H1 (cell line): Measurements from ENCODE around the gene ADCY5. TPM values are rescaled to one million over a fixed set of nuclear protein-coding genes. Genes with fewer than 3 reads are reported as not detected.

Experiments used
- CTCF ChIA-PET: fragments of 300-600 bp; sonication (Branson Sonifier 250); formaldehyde crosslinking; loops from one replicate; lab custom pipeline; 2021; ENCODE audit not compliant: partially characterized antibody; lab: Charles Lee
- POLR2A ChIA-PET: fragments of 300-600 bp; sonication (Branson Sonifier 250); formaldehyde crosslinking; loops from one replicate; lab custom pipeline; 2021; ENCODE audit warnings: inconsistent platforms; ENCODE audit not compliant: partially characterized antibody; lab: Charles Lee
- DNase-seq, 2 experiments: peaks; one replicate each; pipeline versions ENCODE4 v3.0.0 to v3.0.0-alpha.2; 2010 to 2022; ENCODE audit warnings: low spot score in 2 of 2, low read depth in 1 of 2, mixed read lengths in 1 of 2
- FAIRE-seq: peaks from 2 replicates; lab custom pipeline; 2011; peaks lifted over from hg19 to GRCh38; lab: Jason Lieb, UNC
- H2AFZ ChIP-seq: 2 replicates; pipeline ENCODE4 v1.8.1; 2012; ENCODE audit warnings: low read length, inconsistent platforms
- H2AK5ac ChIP-seq: 2 replicates; pipeline ENCODE4 v1.6.1; 2013; ENCODE audit warnings: low read depth, low read length
- H2BK120ac ChIP-seq: replicated peaks from 2 replicates; pipeline ENCODE3; 2013; ENCODE audit warnings: low read depth, low read length, inconsistent platforms
- H2BK12ac ChIP-seq: 2 replicates; pipeline ENCODE4 v1.6.1; 2013; ENCODE audit warnings: low read depth, low read length
- H2BK15ac ChIP-seq: 2 replicates; pipeline ENCODE4 v1.6.1; 2013; ENCODE audit warnings: low read length
- H2BK20ac ChIP-seq: 2 replicates; pipeline ENCODE4 v1.6.1; 2013; ENCODE audit warnings: low read length
- H2BK5ac ChIP-seq: 2 replicates; pipeline ENCODE4 v1.6.1; 2013; ENCODE audit warnings: low read depth, low read length
- H3K14ac ChIP-seq: 2 replicates; pipeline ENCODE4 v1.6.1; 2013; ENCODE audit warnings: inconsistent platforms; ENCODE audit not compliant: insufficient read length
- H3K18ac ChIP-seq: 2 replicates; pipeline ENCODE4 v1.6.1; 2013; ENCODE audit warnings: low read length; ENCODE audit errors: extremely low read depth
- H3K23ac ChIP-seq: 2 replicates; pipeline ENCODE4 v1.6.1; 2013; ENCODE audit warnings: inconsistent platforms; ENCODE audit not compliant: insufficient read length
- H3K23me2 ChIP-seq: 2 replicates; pipeline ENCODE4 v1.6.1; 2013; ENCODE audit warnings: low read depth, low read length
- H3K27ac ChIP-seq: 2 replicates; pipeline ENCODE4 v1.6.1; 2011; ENCODE audit warnings: low read depth, low read length, inconsistent platforms
- H3K27me3 ChIP-seq, 4 experiments: replicated peaks in 1 of 4; 1 replicate in 1 of 4; 2 replicates in 3 of 4; pipeline versions ENCODE4 v1.6.1 to v1.8.1; 2011 to 2013; ENCODE audit warnings: low read length in 3 of 4, mild to moderate bottlenecking in 3 of 4, inconsistent platforms in 2 of 4, mixed read lengths in 2 of 4, moderate library complexity in 1 of 4; ENCODE audit not compliant: control insufficient read depth in 3 of 4, insufficient read depth in 3 of 4; ENCODE audit errors: extremely low read depth in 1 of 4
- H3K36me3 ChIP-seq, 4 experiments: 2 replicates each; pipeline versions ENCODE4 v1.6.1 to v1.8.1; 2011 to 2013; ENCODE audit warnings: mild to moderate bottlenecking in 4 of 4, low read length in 3 of 4, moderate library complexity in 2 of 4, control low read depth in 1 of 4, inconsistent platforms in 1 of 4; ENCODE audit not compliant: insufficient read depth in 4 of 4, control insufficient read depth in 2 of 4
- H3K4ac ChIP-seq: replicated peaks from 2 replicates; pipeline ENCODE3; 2013; ENCODE audit warnings: low read length, low read depth, mixed read lengths, inconsistent platforms; ENCODE audit not compliant: insufficient read length
- H3K4me1 ChIP-seq, 4 experiments: replicated peaks in 1 of 4; 1 replicate in 1 of 4; 2 replicates in 3 of 4; pipeline versions ENCODE4 v1.6.1 to v1.8.1; 2011 to 2013; ENCODE audit warnings: low read length in 3 of 4, inconsistent platforms in 2 of 4, mixed read lengths in 1 of 4; ENCODE audit not compliant: insufficient read depth in 4 of 4, control insufficient read depth in 3 of 4
- H3K4me2 ChIP-seq, 2 experiments: 2 replicates each; pipeline versions ENCODE4 v1.6.1 to v1.8.1; 2011 to 2013; ENCODE audit warnings: low read depth in 2 of 2, low read length in 2 of 2, control low read depth in 1 of 2, inconsistent platforms in 1 of 2, mild to moderate bottlenecking in 1 of 2; ENCODE audit not compliant: insufficient read depth in 1 of 2
- H3K4me3 ChIP-seq, 4 experiments: fragments of 200-600, 300-600 bp in 1 of 4; sonication (generic), shearing (Covaris generic), sonication (Bioruptor Twin) in 1 of 4; 2 replicates each; pipeline versions ENCODE4 v1.5.1 to v1.8.1; 2011 to 2016; ENCODE audit warnings: low read length in 4 of 4, low read depth in 3 of 4, control low read depth in 2 of 4, inconsistent platforms in 2 of 4, mild to moderate bottlenecking in 2 of 4, mixed read lengths in 1 of 4, moderate library complexity in 1 of 4; ENCODE audit not compliant: insufficient read depth in 2 of 4; ENCODE audit errors: extremely low read depth in 1 of 4
- H3K56ac ChIP-seq: replicated peaks from 2 replicates; pipeline ENCODE3; 2013; ENCODE audit warnings: low read depth, mild to moderate bottlenecking, mixed read lengths, low read length, inconsistent platforms; ENCODE audit not compliant: insufficient read length
- H3K79me1 ChIP-seq: 2 replicates; pipeline ENCODE4 v1.6.1; 2013; ENCODE audit warnings: low read depth, low read length, control low read depth
- H3K79me2 ChIP-seq, 2 experiments: 2 replicates each; pipeline versions ENCODE4 v1.6.1 to v1.8.1; 2012 to 2013; ENCODE audit warnings: low read length in 2 of 2, mild to moderate bottlenecking in 2 of 2, inconsistent platforms in 1 of 2; ENCODE audit not compliant: insufficient read depth in 2 of 2, control insufficient read depth in 1 of 2
- H3K9ac ChIP-seq, 4 experiments: replicated peaks in 1 of 4; 1 replicate in 1 of 4; 2 replicates in 3 of 4; pipeline versions ENCODE4 v1.6.1 to v1.8.1; 2011 to 2013; ENCODE audit warnings: low read depth in 3 of 4, low read length in 3 of 4, control low read depth in 2 of 4, mild to moderate bottlenecking in 2 of 4, moderate library complexity in 2 of 4, inconsistent platforms in 1 of 4; ENCODE audit errors: extremely low read depth in 1 of 4
- H3K9me3 ChIP-seq, 2 experiments: 2 replicates each; pipeline versions ENCODE4 v1.6.1 to v1.8.1; 2012 to 2013; ENCODE audit warnings: mild to moderate bottlenecking in 2 of 2, moderate library complexity in 2 of 2, control low read depth in 1 of 2, inconsistent platforms in 1 of 2, low read depth in 1 of 2, low read length in 1 of 2, mixed read lengths in 1 of 2; ENCODE audit not compliant: insufficient read depth in 2 of 2
- H4K20me1 ChIP-seq, 2 experiments: replicated peaks in 1 of 2; 2 replicates each; pipeline versions ENCODE3 to v1.8.1; 2011 to 2013; ENCODE audit warnings: inconsistent platforms in 2 of 2, low read length in 2 of 2, mild to moderate bottlenecking in 1 of 2; ENCODE audit not compliant: insufficient read depth in 2 of 2, control insufficient read depth in 1 of 2
- H4K5ac ChIP-seq: 2 replicates; pipeline ENCODE4 v1.6.1; 2013; ENCODE audit warnings: low read length, low read depth, mixed read lengths, inconsistent platforms; ENCODE audit not compliant: insufficient read length
- H4K8ac ChIP-seq: 2 replicates; pipeline ENCODE4 v1.8.0; 2013; ENCODE audit warnings: mild to moderate bottlenecking, moderate library complexity, low read length, inconsistent platforms; ENCODE audit not compliant: insufficient read depth; ENCODE audit errors: extremely low read depth
- H4K91ac ChIP-seq: replicated peaks from 2 replicates; pipeline ENCODE3; 2013; ENCODE audit warnings: low read length, mixed read lengths, inconsistent platforms; ENCODE audit not compliant: insufficient read length
- ATF3 ChIP-seq: IDR thresholded peaks from 2 replicates; pipeline ENCODE4 v1.6.1; 2011; ENCODE audit warnings: low read depth, mild to moderate bottlenecking, low read length; ENCODE audit not compliant: insufficient read depth
- CREB1 ChIP-seq: IDR thresholded peaks from 2 replicates; pipeline ENCODE4 v1.6.1; 2012; ENCODE audit warnings: inconsistent platforms
- E2F6 ChIP-seq: IDR thresholded peaks from 2 replicates; pipeline ENCODE4 v1.6.1; 2012; ENCODE audit warnings: inconsistent platforms
- EP300 ChIP-seq, 2 experiments: IDR thresholded peaks; 1 replicate in 1 of 2; 2 replicates in 1 of 2; pipeline ENCODE4 v1.6.1; 2011 to 2012; ENCODE audit warnings: low read depth in 2 of 2, low read length in 2 of 2, mild to moderate bottlenecking in 2 of 2, borderline replicate concordance in 1 of 2, inconsistent platforms in 1 of 2, moderate library complexity in 1 of 2
- JUND ChIP-seq: IDR thresholded peaks from 2 replicates; pipeline ENCODE4 v1.6.1; 2011; ENCODE audit warnings: mild to moderate bottlenecking, improper control_type of control experiment, low read length
- MAX ChIP-seq: IDR thresholded peaks from 2 replicates; pipeline ENCODE4 v1.6.1; 2012; ENCODE audit warnings: inconsistent platforms
- NRF1 ChIP-seq: IDR thresholded peaks from 2 replicates; pipeline ENCODE4 v1.6.1; 2011; ENCODE audit warnings: mild to moderate bottlenecking, low read depth, low read length, improper control_type of control experiment
- POU5F1 ChIP-seq: IDR thresholded peaks from 2 replicates; pipeline ENCODE4 v1.6.1; 2011; ENCODE audit warnings: low read depth, mild to moderate bottlenecking, low read length, moderate library complexity
- SAP30 ChIP-seq: fragments of 300-600 bp; sonication (generic); IDR thresholded peaks from 2 replicates; pipeline ENCODE4 v1.7.1; 2012; ENCODE audit warnings: low read length, moderate library complexity, mild to moderate bottlenecking, inconsistent platforms; ENCODE audit not compliant: insufficient read depth, insufficient replicate concordance
- SP1 ChIP-seq: IDR thresholded peaks from 2 replicates; pipeline ENCODE4 v1.6.1; 2011; ENCODE audit warnings: low read depth, low read length
- WGBS, 2 experiments: shearing (Covaris generic) in 1 of 2; methylation state at CpG; one replicate each; pipeline versions ENCODE4 v1.1.6 to v1.1.7; 2013 to 2015; ENCODE audit warnings: low lambda C conversion rate in 2 of 2, mixed read lengths in 2 of 2, inconsistent platforms in 1 of 2, low coverage in 1 of 2, missing lambda C conversion rate in 1 of 2; ENCODE audit not compliant: insufficient replicate concordance in 2 of 2, insufficient coverage in 1 of 2, insufficient read length in 1 of 2; ENCODE audit errors: extremely low coverage in 1 of 2, missing lambda C conversion rate in 1 of 2; 5-methylcytosine and 5-hydroxymethylcytosine counted together
- polyA plus RNA-seq, 7 experiments: library from polyadenylated mRNA; depleted of rRNA in 3 of 7; stranded (reverse) in 5 of 7; unstranded in 2 of 7; fragments of >200 nt in 5 of 7; fragments of 200-250 nt in 2 of 7; gene quantifications; 1 replicate in 5 of 7; 2 replicates in 1 of 7; 4 replicates in 1 of 7; pipeline versions ENCODE4 v1.2.1 to v1.2.3, GENCODE V29; 2011 to 2013; ENCODE audit warnings: missing spikeins in 2 of 7, mixed read lengths in 2 of 7
- total RNA-seq: library from RNA; stranded (reverse); fragmentation: NEBNext Ultra II Directional; extraction: Animal tissue kit (Norgen Biotek cat#: 25700); gene quantifications from 2 replicates; pipeline ENCODE4 v1.2.1, GENCODE V29; 2021
- TF ChIP-seq, protein P1 (sequence below): IDR thresholded peaks from 2 replicates; pipeline ENCODE4 v1.6.1; 2011; ENCODE audit warnings: low read length, improper control_type of control experiment

ADCY5 gene
- total and polyA plus RNA-seq, 2 of the 8 experiments (the other 6 are each of a cell fraction or from before 2014, with no cell fraction given) = 18.9 to 40.8 TPM

- H3K4ac ChIP-seq = no peak overlapping the region
- H3K9ac ChIP-seq = no peak overlapping the region
- no peak overlapping the region for H2BK120ac ChIP-seq
- WGBS, 2 experiments = 91% methylated on average over 5 of the region's 5 CpGs; no CpG with 5 or more reads in 1 of the 2 experiments
- H4K8ac ChIP-seq = no peak overlapping the region
- no peak overlapping the region for H3K27ac ChIP-seq
- H3K4me2 ChIP-seq = no peak overlapping the region
- FAIRE-seq (no peak), DNase-seq (no peak)
- no peak overlapping the region for H3K23ac ChIP-seq
- H3K18ac ChIP-seq = no peak overlapping the region
- H2AFZ ChIP-seq = no peak overlapping the region
- no peak overlapping the region for H4K91ac ChIP-seq
- no peak overlapping the region for H2BK12ac ChIP-seq
- H3K36me3 ChIP-seq = peaks cover 0 to 12% (median 5%) of the 10 kb centered on the region in 4 experiments; a peak in 5 of 8 replicates
- H3K4me1 ChIP-seq = no peaks in the 10 kb centered on the region
- CTCF ChIA-PET = interaction anchor here (0.6 to 17.6 kb wide), 9 partner anchors 7 to 543 kb away, joined by 3 to 245 read pairs (median 10); no protein-coding TSS in a partner anchor
- H3K23me2 ChIP-seq = no peaks in the 10 kb centered on the region
- POLR2A ChIA-PET = interaction anchor here (1.0 to 7.0 kb wide), 6 partner anchors 9 to 20 kb away, joined by 3 to 35 read pairs (median 4); no protein-coding TSS in a partner anchor
- no peak overlapping the region for H2BK20ac ChIP-seq
- H3K14ac ChIP-seq = no peak overlapping the region
- no peak overlapping the region for H2BK15ac ChIP-seq
- H3K79me2 ChIP-seq = no peaks in the 10 kb centered on the region
- H3K79me1 ChIP-seq = no peaks in the 10 kb centered on the region
- H2BK5ac ChIP-seq = no peak overlapping the region
- H3K4me3 ChIP-seq = no peak overlapping the region
- H3K9me3 ChIP-seq = no peaks in the 10 kb centered on the region
- H4K5ac ChIP-seq = no peak overlapping the region
- no peak overlapping the region for H2AK5ac ChIP-seq
- H3K56ac ChIP-seq = no peak overlapping the region
- H3K27me3 ChIP-seq = no peaks in the 10 kb centered on the region
- H4K20me1 ChIP-seq = peaks cover 0 to 2% of the 10 kb centered on the region in 2 experiments
- TF ChIP-seq CREB1 (no peak), SAP30 (no peak), SP1 (no peak), ATF3 (no peak), MAX (no peak), NRF1 (no peak), E2F6 (no peak), JUND (no peak), EP300 (IDR thresholded peaks at IDR 0.05; ENCODE audit: borderline replicate concordance in 1 of 2, low read depth in 2 of 2, low read length in 2 of 2) (no peak), POU5F1 (no peak)
- TF ChIP-seq, protein P1, sequence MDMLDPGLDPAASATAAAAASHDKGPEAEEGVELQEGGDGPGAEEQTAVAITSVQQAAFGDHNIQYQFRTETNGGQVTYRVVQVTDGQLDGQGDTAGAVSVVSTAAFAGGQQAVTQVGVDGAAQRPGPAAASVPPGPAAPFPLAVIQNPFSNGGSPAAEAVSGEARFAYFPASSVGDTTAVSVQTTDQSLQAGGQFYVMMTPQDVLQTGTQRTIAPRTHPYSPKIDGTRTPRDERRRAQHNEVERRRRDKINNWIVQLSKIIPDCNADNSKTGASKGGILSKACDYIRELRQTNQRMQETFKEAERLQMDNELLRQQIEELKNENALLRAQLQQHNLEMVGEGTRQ = no peak
These were observed 150.0 kb downstream of the ADCY5 start for GRCh38 chr3:123298903-123299302.
